OCI-LY1 (cell line): ENCODE data around the gene ABCB9.

ENCODE experiments used
- H2AFZ ChIP-seq: fragments of 200-600 bp; sonication (generic), shearing (Covaris generic); 2 replicates; pipeline ENCODE4 v1.6.0; 2014; ENCODE audit warnings: antibody characterized with exemption, mild to moderate bottlenecking, low read length
- H3F3A ChIP-seq: fragments of 200-600 bp; sonication (generic), shearing (Covaris generic); 2 replicates; pipeline ENCODE4 v1.6.0; 2014; ENCODE audit warnings: mild to moderate bottlenecking, antibody characterized with exemption, low read length, moderate library complexity; ENCODE audit not compliant: insufficient read depth
- H3K27ac ChIP-seq: fragments of 200-600 bp; sonication (generic); 2 replicates; pipeline ENCODE4 v1.5.1; 2014; ENCODE audit warnings: low read length, mixed run types, mild to moderate bottlenecking, low read depth; ENCODE audit not compliant: poor library complexity, severe bottlenecking
- H3K27me3 ChIP-seq: fragments of 200-600 bp; sonication (generic); 2 replicates; pipeline ENCODE4 v1.6.0; 2014; ENCODE audit warnings: antibody characterized with exemption, mild to moderate bottlenecking, low read length, moderate library complexity; ENCODE audit not compliant: insufficient read depth
- H3K36me3 ChIP-seq: fragments of 200-600 bp; sonication (generic); 2 replicates; pipeline ENCODE4 v1.6.1; 2014; ENCODE audit warnings: mild to moderate bottlenecking, antibody characterized with exemption, low read length, moderate library complexity, mixed read lengths; ENCODE audit not compliant: insufficient read depth
- H3K4me1 ChIP-seq: fragments of 200-600 bp; sonication (generic); 2 replicates; pipeline ENCODE4 v1.5.1; 2014; ENCODE audit warnings: mild to moderate bottlenecking, low read length, moderate library complexity; ENCODE audit not compliant: insufficient read depth, severe bottlenecking
- H3K4me2 ChIP-seq: fragments of 200-600 bp; sonication (generic), shearing (Covaris generic); 2 replicates; pipeline ENCODE4 v1.6.1; 2014; ENCODE audit warnings: low read length
- H3K4me3 ChIP-seq: fragments of 200-600 bp; sonication (generic); 2 replicates; pipeline ENCODE4 v1.5.1; 2014; ENCODE audit warnings: low read length, low read depth, mild to moderate bottlenecking, mixed read lengths; ENCODE audit not compliant: poor library complexity, severe bottlenecking
- H3K79me2 ChIP-seq: fragments of 200-600 bp; shearing (Covaris generic); 2 replicates; pipeline ENCODE4 v1.6.1; 2016; ENCODE audit warnings: mixed run types, low read length, mixed read lengths; ENCODE audit not compliant: insufficient read depth
- H3K9ac ChIP-seq: fragments of 200-600 bp; sonication (generic), shearing (Covaris generic); 2 replicates; pipeline ENCODE4 v1.6.1; 2014; ENCODE audit warnings: mild to moderate bottlenecking, low read length, mixed read lengths
- H3K9me2 ChIP-seq: fragments of 200-600 bp; sonication (generic), shearing (Covaris generic); 2 replicates; pipeline ENCODE4 v1.6.1; 2014; ENCODE audit warnings: low read depth, mild to moderate bottlenecking, low read length, mixed read lengths
- H3K9me3 ChIP-seq: fragments of 200-600 bp; shearing (Covaris generic); 2 replicates; pipeline ENCODE4 v1.6.1; 2014; ENCODE audit warnings: low read length, mixed read lengths
- H4K20me1 ChIP-seq: fragments of 200-600 bp; sonication (generic), shearing (Covaris generic); 2 replicates; pipeline ENCODE4 v1.6.0; 2016; ENCODE audit warnings: mild to moderate bottlenecking, low read length; ENCODE audit not compliant: insufficient read depth
- CTCF ChIP-seq: fragments of 200-600 bp; sonication (generic), shearing (Covaris generic); IDR thresholded peaks from 2 replicates; pipeline ENCODE4 v1.5.1; 2017; ENCODE audit warnings: mild to moderate bottlenecking, antibody characterized with exemption, low read length, moderate library complexity, mixed read lengths
- EZH2 ChIP-seq: fragments of 200-600 bp; sonication (generic), shearing (Covaris generic); IDR thresholded peaks from 2 replicates; pipeline ENCODE4 v1.8.0; 2017; ENCODE audit warnings: borderline replicate concordance, mixed run types, mild to moderate bottlenecking, antibody characterized with exemption, low read length, moderate library complexity, mixed read lengths

The ABCB9 gene

DNA sequence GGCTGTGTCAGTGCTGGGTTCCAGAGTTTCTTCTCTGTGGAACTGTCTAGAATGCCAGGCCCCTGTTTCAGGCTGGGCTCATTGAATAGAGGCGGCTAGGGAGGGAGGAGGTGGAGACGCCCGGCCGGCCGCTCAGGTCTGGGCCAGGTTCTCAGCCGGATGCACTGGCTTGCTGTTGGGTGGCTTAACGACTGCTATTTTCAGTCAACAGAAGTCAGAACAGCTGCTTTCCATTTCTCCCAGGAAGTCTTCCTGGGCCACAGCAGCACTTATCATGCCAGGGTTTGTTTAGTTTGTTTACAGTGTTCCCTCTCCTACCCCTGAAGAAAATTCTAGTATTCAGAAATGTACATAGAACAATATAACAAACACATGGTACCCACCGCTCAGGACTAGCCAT is 44.3 kb downstream of the ABCB9 start:
- H3K4me2 ChIP-seq: no peak overlapping the region
- no peaks in the 10 kb centered on the region for H4K20me1 ChIP-seq
- H3F3A ChIP-seq: no peaks in the 10 kb centered on the region
- H3K9me3 ChIP-seq: no peaks in the 10 kb centered on the region
- no peak for TF ChIP-seq CTCF
- TF ChIP-seq EZH2: no peak
- H3K4me1 ChIP-seq: no peaks in the 10 kb centered on the region
- H3K4me3 ChIP-seq: no peak overlapping the region
- no peaks in the 10 kb centered on the region for H3K9me2 ChIP-seq
- no peak overlapping the region for H3K27ac ChIP-seq
- no peaks in the 10 kb centered on the region for H3K36me3 ChIP-seq
- H3K9ac ChIP-seq: no peak overlapping the region
- no peak overlapping the region for H2AFZ ChIP-seq
- H3K79me2 ChIP-seq: no peaks in the 10 kb centered on the region
- 0 out of 2 replicates have a peak, but pooled peaks cover 3% of the 10 kb centered on the region for H3K27me3 ChIP-seq

DNA sequence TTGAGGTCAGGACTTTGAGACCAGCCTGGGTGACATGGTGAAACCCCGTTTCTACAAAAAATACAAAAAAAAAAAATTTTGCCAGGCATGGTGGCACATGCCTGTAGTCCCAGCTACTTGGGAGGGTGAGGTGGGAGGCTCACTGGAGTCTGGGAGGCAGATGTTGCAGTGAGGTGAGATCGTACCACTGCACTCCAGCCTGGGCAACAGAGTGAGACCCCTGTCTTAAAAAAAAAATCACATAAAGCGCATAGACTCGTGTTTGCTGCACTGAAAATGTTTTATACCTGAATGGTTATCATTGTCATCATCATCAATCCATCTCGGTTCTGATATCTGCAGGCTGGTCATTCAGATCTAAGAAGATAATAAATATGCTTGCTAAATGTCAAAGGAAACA is 45.6 kb downstream of the ABCB9 start:
- H2AFZ ChIP-seq: no peak overlapping the region
- H3K9ac ChIP-seq: no peak overlapping the region
- 0 out of 2 replicates have a peak, but pooled peaks cover 3% of the 10 kb centered on the region for H3K27me3 ChIP-seq
- H3K9me3 ChIP-seq: no peaks in the 10 kb centered on the region
- H4K20me1 ChIP-seq: no peaks in the 10 kb centered on the region
- no peaks in the 10 kb centered on the region for H3F3A ChIP-seq
- H3K4me3 ChIP-seq: no peak overlapping the region
- TF ChIP-seq CTCF (no peak), EZH2 (no peak)
- H3K4me1 ChIP-seq: no peaks in the 10 kb centered on the region
- no peak overlapping the region for H3K27ac ChIP-seq
- no peaks in the 10 kb centered on the region for H3K9me2 ChIP-seq
- H3K36me3 ChIP-seq: no peaks in the 10 kb centered on the region
- no peak overlapping the region for H3K4me2 ChIP-seq
- no peaks in the 10 kb centered on the region for H3K79me2 ChIP-seq

DNA sequence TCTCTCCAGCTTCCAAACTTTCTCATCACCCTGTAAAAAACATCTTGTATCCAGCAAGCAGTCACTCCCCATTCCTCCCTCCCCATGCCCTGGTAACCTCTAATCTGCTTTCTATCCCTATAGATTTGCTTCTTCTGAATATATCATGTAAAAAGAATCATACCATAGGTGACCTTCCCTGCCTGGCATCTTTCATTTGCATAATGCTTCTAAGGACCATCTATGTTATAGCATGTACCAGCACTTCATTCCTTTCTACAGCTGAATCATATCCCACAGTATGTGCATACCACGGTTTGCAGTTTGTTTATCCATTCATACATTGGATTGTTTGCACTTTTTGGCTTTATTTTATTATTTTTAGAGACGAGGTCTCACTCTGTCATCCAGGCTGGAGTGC is 47.4 kb downstream of the ABCB9 start:
- H3K4me3 ChIP-seq: no peak overlapping the region
- no peaks in the 10 kb centered on the region for H4K20me1 ChIP-seq
- no peak overlapping the region for H3K4me2 ChIP-seq
- H3K27me3 ChIP-seq: 0 out of 2 replicates have a peak, but pooled peaks cover 3% of the 10 kb centered on the region
- H3K9ac ChIP-seq: no peak overlapping the region
- H3K27ac ChIP-seq: no peak overlapping the region
- no peaks in the 10 kb centered on the region for H3K36me3 ChIP-seq
- no peaks in the 10 kb centered on the region for H3K9me3 ChIP-seq
- H3K4me1 ChIP-seq: no peaks in the 10 kb centered on the region
- no peaks in the 10 kb centered on the region for H3K9me2 ChIP-seq
- H3F3A ChIP-seq: no peaks in the 10 kb centered on the region
- H3K79me2 ChIP-seq: no peaks in the 10 kb centered on the region
- TF ChIP-seq EZH2: no peak
- TF ChIP-seq CTCF: no peak
- H2AFZ ChIP-seq: no peak overlapping the region
